Measurements from ENCODE around the gene EXOC3L1.

EXOC3L1 gene

DNA sequence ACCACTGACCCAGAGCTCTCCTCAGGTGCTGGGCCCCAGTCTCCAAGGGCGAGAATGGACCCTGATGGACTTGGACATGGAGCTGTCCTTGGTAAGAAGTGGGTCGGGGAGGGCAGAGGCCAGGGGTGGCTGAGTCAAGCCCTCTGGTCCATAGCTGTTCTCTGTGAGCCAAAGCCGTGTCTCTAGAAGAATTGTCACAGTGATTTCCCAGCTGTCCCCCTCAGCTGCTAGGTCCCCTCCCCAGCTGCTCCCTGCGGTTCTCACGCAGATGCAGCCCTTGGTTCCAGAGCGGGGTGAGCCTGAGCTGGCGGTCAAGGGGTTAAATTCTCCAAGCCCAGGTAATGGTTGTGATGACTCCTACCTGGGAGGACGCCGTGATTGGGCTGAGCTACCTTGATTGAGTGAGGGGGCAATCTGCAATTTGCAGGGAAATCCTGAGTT, 20.9 kb downstream of the EXOC3L1 start:
- Mint-ChIP-seq H3K27ac (ENCODE audit: low read depth) (no peak overlapping the region), H3K27me3 (peaks cover 66% of the 10 kb centered on the region), H3K9me3 (no peaks in the 10 kb centered on the region), H3K36me3 (ENCODE audit: insufficient read depth) (peaks cover 16% of the 10 kb centered on the region), H3K4me1 (peaks cover 31% of the 10 kb centered on the region), H3K4me3 (no peak overlapping the region)
- ATAC-seq (replicated peaks; ENCODE audit: extremely low read depth, poor library complexity, severe bottlenecking) (no peak), DNase-seq (ENCODE audit: low spot score in 2 of 2) (no peak)

DNA sequence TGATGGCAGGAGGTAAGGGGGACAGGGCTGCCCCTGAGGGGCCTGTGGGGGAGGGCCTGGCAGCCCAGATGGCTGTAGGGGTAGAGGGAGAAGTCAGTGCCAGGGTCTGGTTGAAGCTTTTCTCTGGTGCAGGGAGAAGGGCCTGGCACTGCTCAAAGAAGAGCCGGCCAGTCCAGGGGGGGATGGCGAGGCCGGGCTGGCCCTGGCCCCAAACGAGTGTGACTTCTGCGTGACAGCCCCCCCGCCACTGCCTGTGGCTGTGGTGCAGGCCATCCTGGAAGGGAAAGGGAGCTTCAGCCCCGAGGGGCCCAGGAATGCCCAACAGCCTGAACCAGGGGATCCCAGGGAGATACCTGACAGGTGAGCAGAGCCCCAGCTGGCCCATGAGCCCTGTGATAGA, 22.3 kb downstream of the EXOC3L1 start:
- Mint-ChIP-seq H3K9me3 (no peaks in the 10 kb centered on the region), H3K4me1 (peaks cover 20% of the 10 kb centered on the region)
- no peak for ATAC-seq (replicated peaks; ENCODE audit: extremely low read depth, poor library complexity, severe bottlenecking)

DNA sequence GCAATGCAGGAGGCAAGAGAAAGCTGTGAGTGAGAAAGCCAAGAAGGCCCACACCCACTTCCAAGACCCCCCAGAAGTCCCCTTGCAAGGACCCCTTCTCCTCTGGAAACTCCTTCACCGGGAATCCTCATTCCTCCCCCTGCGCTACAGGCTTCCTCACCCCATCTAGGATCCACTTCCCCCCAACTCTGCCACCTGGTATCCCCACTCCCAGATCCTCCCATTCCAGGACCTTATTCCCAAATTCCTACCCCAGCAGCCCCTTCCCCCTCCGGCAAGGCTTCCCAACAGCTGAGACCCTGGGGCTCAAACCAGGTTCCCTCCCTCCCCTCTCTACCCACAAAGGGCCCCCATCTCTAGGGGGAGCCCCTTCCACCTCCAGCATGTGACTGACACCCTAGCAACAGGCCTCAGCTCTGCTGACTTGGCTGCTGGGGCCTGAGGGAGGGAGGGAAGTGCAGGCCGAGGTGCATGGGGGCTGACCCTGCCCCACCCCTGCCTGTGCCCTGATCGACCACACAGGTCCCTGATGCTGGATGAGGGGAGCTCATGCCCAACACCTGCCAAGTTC, 23.3 kb downstream of the EXOC3L1 start:
- peaks cover 9% of the 10 kb centered on the region for H3K36me3 Mint-ChIP-seq (ENCODE audit: insufficient read depth)
- H3K9me3 Mint-ChIP-seq, result no peaks in the 10 kb centered on the region
- H3K27ac Mint-ChIP-seq (ENCODE audit: low read depth), result no peak overlapping the region
- H3K4me1 Mint-ChIP-seq, result peaks cover 17% of the 10 kb centered on the region
- no peak for DNase-seq (ENCODE audit: low spot score in 2 of 2)
- no peak for ATAC-seq (replicated peaks; ENCODE audit: extremely low read depth, poor library complexity, severe bottlenecking)
- peaks cover 71% of the 10 kb centered on the region for H3K27me3 Mint-ChIP-seq
- H3K4me3 Mint-ChIP-seq, result no peak overlapping the region

More for the DNA sequence above, 22.3 kb downstream of the EXOC3L1 start:
- no peak for DNase-seq (ENCODE audit: low spot score in 2 of 2)
- Mint-ChIP-seq H3K27me3 (peaks cover 68% of the 10 kb centered on the region), H3K27ac (ENCODE audit: low read depth) (no peak overlapping the region), H3K36me3 (ENCODE audit: insufficient read depth) (peaks cover 11% of the 10 kb centered on the region), H3K4me3 (no peak overlapping the region)

DNA sequence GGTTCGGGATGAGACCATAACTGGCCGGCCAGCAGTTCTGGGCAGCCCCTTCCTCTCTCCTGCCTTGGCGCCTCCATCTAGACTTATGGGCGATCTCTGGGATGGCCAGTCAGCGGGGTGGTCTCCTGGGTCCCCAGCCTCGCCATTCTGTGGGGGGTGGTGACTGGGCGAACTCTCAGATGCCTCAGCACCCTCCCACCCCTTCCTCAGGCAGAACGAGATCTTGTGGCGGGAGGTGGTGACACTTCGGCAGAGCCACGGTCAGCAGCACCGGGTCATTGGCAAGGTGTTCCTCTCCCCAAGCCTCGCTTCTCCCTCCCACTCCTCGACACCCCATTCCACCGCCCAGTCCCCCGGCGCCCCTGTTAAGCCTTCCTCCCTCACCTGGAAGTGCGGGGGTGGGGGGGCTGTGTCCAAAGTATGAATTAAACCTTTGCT, 23.8 kb downstream of the EXOC3L1 start:
- Mint-ChIP-seq H3K36me3 (ENCODE audit: insufficient read depth) (peaks cover 8% of the 10 kb centered on the region), H3K9me3 (no peaks in the 10 kb centered on the region), H3K4me1 (peaks cover 12% of the 10 kb centered on the region), H3K27ac (ENCODE audit: low read depth) (no peak overlapping the region), H3K4me3 (no peak overlapping the region), H3K27me3 (peaks cover 65% of the 10 kb centered on the region)
- DNase-seq (ENCODE audit: low spot score in 2 of 2) (no peak), ATAC-seq (replicated peaks; ENCODE audit: extremely low read depth, poor library complexity, severe bottlenecking) (no peak)

DNA sequence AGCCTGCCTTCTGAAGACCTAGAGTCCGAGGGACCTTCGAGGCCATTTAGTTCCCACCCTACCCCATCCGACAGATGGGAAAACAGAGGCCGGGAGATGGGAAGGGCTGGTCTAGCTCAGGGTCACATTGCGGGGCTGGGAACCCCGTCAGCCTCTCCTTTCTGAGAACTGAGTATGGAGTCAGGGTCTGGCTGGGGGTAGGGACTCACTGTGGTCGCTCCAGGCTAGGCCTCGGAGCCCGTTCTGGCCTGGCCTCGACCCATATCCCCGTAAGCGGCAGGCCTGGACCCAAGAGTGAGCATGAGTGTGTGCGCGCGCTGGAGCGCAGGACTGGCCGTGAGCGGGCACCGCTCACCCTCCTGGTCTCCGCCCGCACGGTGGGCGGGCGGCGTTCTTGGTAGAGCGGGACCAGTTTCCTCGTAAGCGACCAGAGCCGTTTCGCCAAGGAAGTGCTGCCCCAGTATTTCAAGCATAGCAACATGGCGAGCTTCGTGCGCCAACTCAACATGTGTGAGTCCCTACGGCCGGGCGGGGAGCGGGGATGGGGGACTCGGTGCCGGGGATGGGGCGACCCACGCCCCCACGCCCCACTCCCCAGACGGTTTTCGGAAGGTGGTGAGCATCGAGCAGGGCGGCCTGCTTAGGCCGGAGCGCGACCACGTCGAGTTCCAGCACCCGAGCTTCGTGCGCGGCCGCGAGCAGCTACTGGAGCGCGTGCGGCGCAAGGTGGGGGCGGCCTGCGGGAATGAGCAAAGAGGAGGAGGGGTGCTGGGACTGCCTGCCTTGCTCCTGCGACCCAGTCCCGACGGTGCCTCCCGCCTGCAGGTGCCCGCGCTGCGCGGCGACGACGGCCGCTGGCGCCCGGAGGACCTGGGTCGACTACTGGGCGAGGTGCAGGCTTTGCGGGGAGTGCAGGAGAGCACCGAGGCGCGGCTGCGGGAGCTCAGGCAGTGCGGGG, 24.5 kb downstream of the EXOC3L1 start:
- Mint-ChIP-seq H3K9me3 (no peaks in the 10 kb centered on the region), H3K4me3 (peak overlapping the region; percentile 13), H3K36me3 (ENCODE audit: insufficient read depth) (peaks cover 12% of the 10 kb centered on the region), H3K27me3 (peaks cover 61% of the 10 kb centered on the region), H3K4me1 (peaks cover 15% of the 10 kb centered on the region), H3K27ac (ENCODE audit: low read depth) (no peak overlapping the region)
- ATAC-seq (replicated peaks; ENCODE audit: extremely low read depth, poor library complexity, severe bottlenecking) (no peak), DNase-seq (ENCODE audit: low spot score in 2 of 2) (no peak)

DNA sequence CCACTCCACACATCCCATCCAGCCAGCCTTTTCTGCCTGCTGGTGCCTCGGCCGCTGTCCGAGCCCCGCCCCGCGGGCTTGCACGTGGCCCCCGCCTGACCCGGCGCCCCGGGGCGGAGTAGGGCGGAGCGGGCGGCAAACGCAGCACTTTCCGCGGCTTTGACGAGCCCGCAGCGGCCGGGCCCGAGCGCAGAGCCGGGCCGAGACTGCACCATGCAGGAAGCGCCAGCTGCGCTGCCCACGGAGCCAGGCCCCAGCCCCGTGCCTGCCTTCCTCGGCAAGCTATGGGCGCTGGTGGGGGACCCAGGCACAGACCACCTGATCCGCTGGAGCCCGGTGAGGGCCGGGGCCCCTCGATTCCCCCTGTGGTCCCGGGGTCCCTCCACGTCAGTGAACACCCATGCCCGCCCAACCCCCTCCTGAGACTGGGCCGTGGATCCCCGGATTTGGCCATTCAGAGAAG, 25.3 kb downstream of the EXOC3L1 start, which contains the start of gene HSF4:
Gene HSF4, plus strand, starts transcription at position 147 of the 463 bp plus-strand sequence. Its CDS starts 67 bp downstream, at position 214.
- peaks cover 55% of the 10 kb centered on the region for H3K27me3 Mint-ChIP-seq

DNA sequence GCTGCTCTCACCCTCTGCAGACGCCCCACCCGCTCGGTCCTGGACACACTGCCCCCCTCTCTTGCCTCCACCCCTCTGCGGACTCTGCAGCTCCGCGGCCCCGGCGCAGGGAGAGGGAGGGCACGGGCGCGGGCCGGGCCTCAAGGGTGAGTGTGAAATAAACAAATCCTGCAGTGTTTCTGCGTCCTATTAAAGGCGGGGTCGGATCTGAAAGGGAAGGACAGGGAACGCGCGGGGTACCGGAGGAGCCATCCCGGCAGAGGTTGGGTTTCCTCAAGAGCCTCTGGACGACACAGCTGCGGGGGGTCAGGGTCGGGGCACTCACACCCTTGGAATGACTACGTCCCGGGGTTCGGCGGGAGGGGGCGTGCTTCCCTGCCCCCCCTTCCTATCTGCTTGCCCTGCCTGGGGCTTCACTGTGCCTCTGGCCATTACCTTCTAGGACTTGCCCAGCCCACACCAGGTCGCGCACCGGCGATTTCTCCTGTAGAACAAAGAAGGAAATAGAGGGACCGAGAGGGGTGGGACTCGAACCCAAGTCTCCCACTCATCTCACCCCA, 25.9 kb downstream of the EXOC3L1 start:
- Mint-ChIP-seq H3K4me1 (peaks cover 7% of the 10 kb centered on the region), H3K27ac (ENCODE audit: low read depth) (no peak overlapping the region), H3K4me3 (peak overlapping the region; percentile 57), H3K9me3 (no peaks in the 10 kb centered on the region), H3K27me3 (peaks cover 50% of the 10 kb centered on the region), H3K36me3 (ENCODE audit: insufficient read depth) (peaks cover 17% of the 10 kb centered on the region)
- ATAC-seq (replicated peaks; ENCODE audit: extremely low read depth, poor library complexity, severe bottlenecking), result no peak
- DNase-seq (ENCODE audit: low spot score in 2 of 2), result no peak

More for the DNA sequence above, 25.3 kb downstream of the EXOC3L1 start, which contains the start of gene HSF4:
- Mint-ChIP-seq H3K4me3 (peak within 1 kb of the TSS; percentile 57), H3K36me3 (ENCODE audit: insufficient read depth) (peaks cover 16% of the 10 kb centered on the region), H3K4me1 (peaks cover 9% of the 10 kb centered on the region), H3K9me3 (no peaks in the 10 kb centered on the region), H3K27ac (ENCODE audit: low read depth) (no peak within 1 kb of the TSS)
- ATAC-seq (replicated peaks; ENCODE audit: extremely low read depth, poor library complexity, severe bottlenecking) (no peak), DNase-seq (ENCODE audit: low spot score in 2 of 2) (no peak)

DNA sequence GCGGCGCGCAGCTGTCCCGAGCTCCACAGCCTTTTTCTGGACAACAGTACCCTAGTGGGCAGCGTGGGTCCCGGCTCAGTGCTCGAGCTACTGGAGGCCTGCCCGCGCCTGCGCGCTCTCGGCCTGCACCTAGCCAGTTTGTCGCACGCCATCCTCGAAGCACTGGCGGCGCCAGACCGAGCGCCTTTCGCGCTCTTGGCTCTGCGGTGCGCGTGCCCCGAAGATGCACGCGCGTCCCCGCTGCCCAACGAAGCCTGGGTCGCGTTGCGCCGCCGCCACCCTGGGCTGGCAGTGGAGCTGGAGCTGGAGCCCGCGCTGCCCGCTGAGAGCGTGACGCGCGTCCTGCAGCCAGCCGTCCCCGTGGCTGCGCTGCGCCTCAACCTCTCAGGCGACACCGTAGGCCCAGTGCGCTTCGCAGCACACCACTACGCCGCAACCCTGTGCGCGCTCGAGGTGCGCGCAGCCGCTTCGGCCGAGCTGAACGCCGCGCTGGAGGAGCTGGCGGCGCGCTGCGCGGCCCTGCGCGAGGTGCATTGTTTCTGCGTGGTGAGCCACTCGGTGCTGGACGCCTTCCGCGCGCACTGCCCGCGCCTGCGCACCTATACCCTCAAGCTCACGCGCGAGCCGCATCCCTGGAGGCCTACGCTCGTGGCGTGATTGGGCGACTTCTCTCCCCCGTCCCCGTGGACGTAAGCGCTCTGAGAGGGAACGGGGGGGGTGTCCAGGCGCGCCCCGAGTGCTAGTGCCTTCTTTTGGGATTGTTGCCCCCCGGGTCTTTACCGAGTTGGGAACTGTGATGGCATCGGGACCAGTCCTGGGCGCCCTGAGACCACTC, 26.6 kb downstream of the EXOC3L1 start:
- peaks cover 21% of the 10 kb centered on the region for H3K36me3 Mint-ChIP-seq (ENCODE audit: insufficient read depth)
- no peak for ATAC-seq (replicated peaks; ENCODE audit: extremely low read depth, poor library complexity, severe bottlenecking)
- peaks cover 13% of the 10 kb centered on the region for H3K4me1 Mint-ChIP-seq
- H3K27me3 Mint-ChIP-seq, result peaks cover 43% of the 10 kb centered on the region
- no peak for DNase-seq (ENCODE audit: low spot score in 2 of 2)
- no peak overlapping the region for H3K27ac Mint-ChIP-seq (ENCODE audit: low read depth)
- H3K4me3 Mint-ChIP-seq, result peak overlapping the region; percentile 57
- H3K9me3 Mint-ChIP-seq, result no peaks in the 10 kb centered on the region

DNA sequence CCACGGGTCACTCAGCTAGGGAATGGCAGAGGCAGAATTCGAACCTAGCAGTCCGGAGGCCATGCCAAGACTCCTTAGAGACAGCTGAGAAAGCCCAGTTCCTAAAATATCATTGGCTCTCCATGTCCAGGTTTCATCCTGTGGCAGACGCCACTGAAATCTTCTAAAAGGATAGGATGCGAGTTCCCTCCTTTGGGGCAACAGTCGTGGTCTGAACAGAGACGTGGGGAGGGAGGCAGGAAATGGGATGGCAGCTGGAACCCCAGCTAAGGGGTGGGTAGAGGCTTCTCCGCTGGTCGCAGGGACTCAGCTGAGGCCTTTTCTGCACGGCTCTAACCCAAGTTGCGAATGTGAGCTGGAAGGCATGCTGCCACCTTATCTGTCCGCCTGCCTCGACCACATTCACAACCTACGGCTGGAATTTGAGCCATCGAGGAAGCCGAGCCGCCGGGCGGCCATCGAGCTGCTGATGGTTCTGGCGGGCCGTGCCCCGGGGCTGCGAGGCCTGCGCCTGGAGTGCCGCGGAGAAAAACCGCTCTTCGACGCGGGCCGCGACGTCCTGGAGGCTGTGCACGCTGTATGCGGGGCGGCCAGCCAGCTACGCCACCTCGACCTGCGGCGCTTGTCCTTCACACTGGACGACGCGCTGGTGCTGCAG, 27.3 kb downstream of the EXOC3L1 start:
- Mint-ChIP-seq H3K9me3 (no peaks in the 10 kb centered on the region), H3K27ac (ENCODE audit: low read depth) (no peak overlapping the region), H3K27me3 (peaks cover 36% of the 10 kb centered on the region), H3K4me3 (peak overlapping the region; percentile 27), H3K4me1 (peaks cover 21% of the 10 kb centered on the region), H3K36me3 (ENCODE audit: insufficient read depth) (peaks cover 26% of the 10 kb centered on the region)
- ATAC-seq (replicated peaks; ENCODE audit: extremely low read depth, poor library complexity, severe bottlenecking), result no peak
- DNase-seq (ENCODE audit: low spot score in 2 of 2), result no peak

DNA sequence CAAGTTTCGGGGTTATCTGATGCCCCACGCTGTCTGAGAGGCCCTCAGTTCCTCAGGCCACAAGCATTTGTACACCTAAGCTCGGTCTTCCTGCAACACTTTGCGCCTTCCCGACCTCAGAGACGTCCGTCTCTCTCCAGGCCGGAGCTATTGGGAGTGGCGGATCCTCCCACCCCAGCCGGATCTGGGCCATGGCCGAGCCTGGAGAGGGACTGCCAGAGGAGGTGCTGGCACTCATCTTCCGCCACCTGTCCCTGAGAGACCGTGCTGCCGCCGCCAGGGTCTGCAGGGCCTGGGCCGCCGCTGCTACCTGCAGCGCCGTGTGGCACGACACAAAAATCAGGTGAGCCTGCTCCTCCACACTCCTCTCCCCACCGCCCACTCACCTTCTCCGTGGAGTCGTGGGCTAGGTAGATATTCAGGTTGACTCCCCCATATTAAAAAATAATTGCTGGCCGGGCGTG, 28.3 kb downstream of the EXOC3L1 start:
- Mint-ChIP-seq H3K27ac (ENCODE audit: low read depth) (no peak overlapping the region), H3K27me3 (peaks cover 26% of the 10 kb centered on the region), H3K36me3 (ENCODE audit: insufficient read depth) (peaks cover 26% of the 10 kb centered on the region), H3K9me3 (no peaks in the 10 kb centered on the region), H3K4me1 (peaks cover 31% of the 10 kb centered on the region), H3K4me3 (peak overlapping the region; percentile 52)
- ATAC-seq (replicated peaks; ENCODE audit: extremely low read depth, poor library complexity, severe bottlenecking) (no peak), DNase-seq (ENCODE audit: low spot score in 2 of 2) (no peak)

Data from central memory CD8-positive, alpha-beta T cell (primary cell).